Esophagus squamous epithelium (tissue), 4 donors: Measurements from ENCODE around the gene ZBTB25.
A peak's percentile ranks its signal among the peaks of the same experiment; 100 is the strongest.

Source experiments
- POLR2A ChIP-seq, 4 donors: fragments of 450-650 bp; IDR thresholded peaks; one replicate each; pipeline ENCODE4 v1.6.1; 2017; ENCODE audit warnings: antibody characterized with exemption in 4 of 4, mild to moderate bottlenecking in 4 of 4, moderate library complexity in 3 of 4
- TF ChIP-seq, protein P1 (sequence below), 6 experiments: fragments of 450-650 bp in 4 of 6; fragments of 200-600 bp in 2 of 6; sonication (generic) in 2 of 6; IDR thresholded peaks; one replicate each; pipeline ENCODE4 v1.5.1; 2016 to 2019; ENCODE audit warnings: antibody characterized with exemption in 6 of 6, mild to moderate bottlenecking in 4 of 6, moderate library complexity in 4 of 6

DNA sequence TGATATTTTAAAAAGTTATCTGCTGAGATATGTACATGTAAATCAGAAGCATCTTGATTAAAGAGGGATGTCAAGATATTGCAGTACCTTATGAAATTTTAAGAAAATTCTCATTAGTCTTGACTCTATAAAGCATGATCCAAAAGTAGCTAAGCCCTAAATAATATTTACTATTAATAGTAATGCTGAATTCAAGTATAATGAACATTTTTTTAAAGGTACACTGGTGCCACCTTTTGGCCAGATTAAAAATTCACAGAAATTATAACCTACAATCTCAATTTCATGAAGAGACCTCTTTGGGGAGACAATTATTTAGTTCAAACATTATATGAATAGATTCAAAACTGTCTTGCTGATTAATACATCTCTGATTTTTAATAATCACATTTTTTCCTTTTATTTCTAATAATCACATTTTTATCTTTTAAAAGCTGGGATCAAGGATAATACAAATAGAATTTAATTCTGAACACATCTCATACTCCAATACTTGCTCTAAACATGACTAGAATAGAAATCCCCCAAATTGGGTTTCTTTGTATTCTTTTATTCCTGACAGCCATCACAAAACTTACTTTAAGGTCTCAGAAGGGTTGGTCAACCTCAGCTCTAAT, 24.9 kb downstream of the ZBTB25 start:
- TF ChIP-seq, protein P1, sequence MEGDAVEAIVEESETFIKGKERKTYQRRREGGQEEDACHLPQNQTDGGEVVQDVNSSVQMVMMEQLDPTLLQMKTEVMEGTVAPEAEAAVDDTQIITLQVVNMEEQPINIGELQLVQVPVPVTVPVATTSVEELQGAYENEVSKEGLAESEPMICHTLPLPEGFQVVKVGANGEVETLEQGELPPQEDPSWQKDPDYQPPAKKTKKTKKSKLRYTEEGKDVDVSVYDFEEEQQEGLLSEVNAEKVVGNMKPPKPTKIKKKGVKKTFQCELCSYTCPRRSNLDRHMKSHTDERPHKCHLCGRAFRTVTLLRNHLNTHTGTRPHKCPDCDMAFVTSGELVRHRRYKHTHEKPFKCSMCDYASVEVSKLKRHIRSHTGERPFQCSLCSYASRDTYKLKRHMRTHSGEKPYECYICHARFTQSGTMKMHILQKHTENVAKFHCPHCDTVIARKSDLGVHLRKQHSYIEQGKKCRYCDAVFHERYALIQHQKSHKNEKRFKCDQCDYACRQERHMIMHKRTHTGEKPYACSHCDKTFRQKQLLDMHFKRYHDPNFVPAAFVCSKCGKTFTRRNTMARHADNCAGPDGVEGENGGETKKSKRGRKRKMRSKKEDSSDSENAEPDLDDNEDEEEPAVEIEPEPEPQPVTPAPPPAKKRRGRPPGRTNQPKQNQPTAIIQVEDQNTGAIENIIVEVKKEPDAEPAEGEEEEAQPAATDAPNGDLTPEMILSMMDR (IDR thresholded peaks at IDR 0.05) = peak in 4 of 6 experiments; percentile 27 to 46 (median 42)
- TF ChIP-seq POLR2A (IDR thresholded peaks at IDR 0.05) = no peak
